H4 (cell line): ENCODE data around the gene INPP5A. TPM values are rescaled to one million over a fixed set of nuclear protein-coding genes. Genes with fewer than 3 reads are reported as not detected.
"Not testable (repeated sequence)": the region's sequence is repeated elsewhere in the genome, so short reads cannot be mapped to it uniquely, and the experiment has no call there.

Experiments used
- DNase-seq: peaks from one replicate; pipeline ENCODE4 v3.0.0-alpha.2; 2015; ENCODE audit warnings: low spot score
- total RNA-seq: library from RNA; depleted of rRNA; stranded (reverse); fragments of >200 nt; shearing (Covaris generic); gene quantifications from 2 replicates; pipeline ENCODE4 v1.2.3, GENCODE V29; 2014

Gene INPP5A
- total RNA-seq, 1 experiment from 2014 or later = 21.0 TPM

- no peak for DNase-seq
Measured at GRCh38 chr10:132703419-132704007, 165.9 kb downstream of the INPP5A start.

- no peak for DNase-seq
Measured at GRCh38 chr10:132704008-132704814, 166.6 kb downstream of the INPP5A start.

- DNase-seq = not testable (repeated sequence)
Measured at GRCh38 chr10:132704815-132705064, 167.2 kb downstream of the INPP5A start.

GRCh38 chr10:132705173-132705572 lies 167.6 kb downstream of the INPP5A start:
- DNase-seq = no peak

GRCh38 chr10:132705943-132706342 lies 168.4 kb downstream of the INPP5A start:
- no peak for DNase-seq

- no peak for DNase-seq
Measured at GRCh38 chr10:132706701-132707100, 169.1 kb downstream of the INPP5A start.

- no peak for DNase-seq
Measured at GRCh38 chr10:132707121-132707775, 169.7 kb downstream of the INPP5A start.

- DNase-seq = no peak
Measured at GRCh38 chr10:132707776-132708171, 170.2 kb downstream of the INPP5A start.

- DNase-seq = no peak
Measured at GRCh38 chr10:132708441-132708840, 170.9 kb downstream of the INPP5A start.

- DNase-seq = no peak
Measured at GRCh38 chr10:132708936-132709335, 171.3 kb downstream of the INPP5A start.

GRCh38 chr10:132709471-132709951 lies 171.9 kb downstream of the INPP5A start:
- no peak for DNase-seq

- DNase-seq = no peak
Measured at GRCh38 chr10:132710036-132710686, 172.6 kb downstream of the INPP5A start.

GRCh38 chr10:132710746-132711612 lies 173.4 kb downstream of the INPP5A start:
- no peak for DNase-seq

GRCh38 chr10:132711613-132712121 lies 174.1 kb downstream of the INPP5A start:
- no peak for DNase-seq

GRCh38 chr10:132712291-132712690 lies 174.7 kb downstream of the INPP5A start:
- no peak for DNase-seq

- DNase-seq = no peak
Measured at GRCh38 chr10:132712743-132713142, 175.2 kb downstream of the INPP5A start.

- no peak for DNase-seq
Measured at GRCh38 chr10:132713421-132714095, 176.0 kb downstream of the INPP5A start.

- no peak for DNase-seq
Measured at GRCh38 chr10:132714096-132714985, 176.8 kb downstream of the INPP5A start.

GRCh38 chr10:132714986-132715775 lies 177.6 kb downstream of the INPP5A start:
- DNase-seq = no peak
